Panc1 (cell line): ENCODE results near the gene CD151.

ENCODE experiments used
- TCF7L2 ChIP-seq: IDR thresholded peaks from 2 replicates; pipeline ENCODE4 v1.6.1; 2011; ENCODE audit warnings: mild to moderate bottlenecking, low read depth, low read length, inconsistent platforms
- TF ChIP-seq, protein P1 (sequence below): fragments of 450-650 bp; IDR thresholded peaks from 2 replicates; pipeline ENCODE4 v1.5.1; 2017; ENCODE audit warnings: mild to moderate bottlenecking

DNA sequence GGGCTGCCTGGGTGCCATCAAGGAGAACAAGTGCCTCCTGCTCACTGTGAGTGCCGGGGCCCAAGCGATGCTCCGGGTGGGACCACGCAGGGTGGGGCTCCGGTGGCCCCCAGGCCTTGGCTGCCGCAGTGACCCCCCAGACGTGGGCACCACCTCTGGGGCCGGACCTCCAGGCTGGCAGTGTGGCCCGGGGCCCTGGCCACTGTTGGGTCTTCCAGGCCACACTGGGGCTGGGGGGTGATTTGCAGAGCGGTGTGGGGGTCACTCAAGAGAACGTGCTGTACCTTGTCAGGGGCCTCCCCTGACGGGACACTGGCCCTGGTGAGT lies 29.9 kb downstream of the CD151 start:
- TF ChIP-seq, protein P1, sequence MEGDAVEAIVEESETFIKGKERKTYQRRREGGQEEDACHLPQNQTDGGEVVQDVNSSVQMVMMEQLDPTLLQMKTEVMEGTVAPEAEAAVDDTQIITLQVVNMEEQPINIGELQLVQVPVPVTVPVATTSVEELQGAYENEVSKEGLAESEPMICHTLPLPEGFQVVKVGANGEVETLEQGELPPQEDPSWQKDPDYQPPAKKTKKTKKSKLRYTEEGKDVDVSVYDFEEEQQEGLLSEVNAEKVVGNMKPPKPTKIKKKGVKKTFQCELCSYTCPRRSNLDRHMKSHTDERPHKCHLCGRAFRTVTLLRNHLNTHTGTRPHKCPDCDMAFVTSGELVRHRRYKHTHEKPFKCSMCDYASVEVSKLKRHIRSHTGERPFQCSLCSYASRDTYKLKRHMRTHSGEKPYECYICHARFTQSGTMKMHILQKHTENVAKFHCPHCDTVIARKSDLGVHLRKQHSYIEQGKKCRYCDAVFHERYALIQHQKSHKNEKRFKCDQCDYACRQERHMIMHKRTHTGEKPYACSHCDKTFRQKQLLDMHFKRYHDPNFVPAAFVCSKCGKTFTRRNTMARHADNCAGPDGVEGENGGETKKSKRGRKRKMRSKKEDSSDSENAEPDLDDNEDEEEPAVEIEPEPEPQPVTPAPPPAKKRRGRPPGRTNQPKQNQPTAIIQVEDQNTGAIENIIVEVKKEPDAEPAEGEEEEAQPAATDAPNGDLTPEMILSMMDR, result no peak
- TF ChIP-seq TCF7L2, result no peak
